ENCODE data around the gene MCF2L2. TPM values are rescaled to one million over a fixed set of nuclear protein-coding genes. Genes with fewer than 3 reads are reported as not detected.

Gene MCF2L2
- total and polyA plus RNA-seq, 2 donors (not counting 3 experiments of a cell fraction or from before 2014, with no cell fraction given), result 0.15 to 1.1 TPM

DNA sequence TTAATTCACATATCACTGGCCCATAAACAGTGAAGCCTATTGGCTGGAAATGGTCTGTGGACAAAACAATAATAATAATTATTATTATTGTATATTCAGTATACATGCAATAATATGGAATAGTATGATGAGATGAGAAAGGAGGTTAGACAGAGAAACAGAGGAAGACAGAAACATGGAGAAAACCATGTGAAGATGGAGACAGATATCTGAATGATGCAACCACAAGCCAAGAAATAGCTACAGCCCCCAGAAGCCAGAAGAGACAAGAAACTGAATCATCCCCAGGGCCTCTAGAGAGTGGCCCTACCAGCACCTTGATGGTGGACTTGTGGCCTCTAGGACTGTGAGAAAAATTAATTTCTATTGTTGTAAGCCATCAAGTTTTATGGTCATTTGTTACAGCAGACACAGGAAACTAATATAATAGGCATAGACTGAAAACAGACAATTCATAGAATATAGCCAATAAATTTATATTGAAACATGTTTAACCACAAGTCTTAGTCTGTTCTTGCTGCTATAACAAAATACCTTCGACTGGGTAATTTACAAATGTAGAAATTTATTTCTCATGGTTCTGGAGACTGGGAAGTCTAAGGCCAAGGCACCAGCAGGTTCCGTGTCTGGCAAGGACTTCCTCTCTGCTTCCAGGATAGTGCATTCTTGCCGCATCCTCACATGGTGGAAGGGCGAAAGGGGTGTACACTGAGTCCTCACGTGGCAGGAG lies 31.6 kb downstream of the MCF2L2 start:
- Histone ChIP-seq H3K79me2 (ENCODE audit: control insufficient read depth, insufficient read depth, low read length) (no peaks in the 10 kb centered on the region), H3K36me3 (ENCODE audit: control insufficient read depth in 2 of 2, extremely low read depth in 1 of 2, insufficient read depth in 2 of 2, low read length in 2 of 2) (no peaks in the 10 kb centered on the region), H3K9ac (replicated peaks; ENCODE audit: extremely low read depth, insufficient read depth, low read length) (no peak overlapping the region), H3K4me2 (ENCODE audit: insufficient read depth, low read length) (no peak overlapping the region), H3K27me3 (ENCODE audit: control insufficient read depth in 2 of 2, insufficient read depth in 2 of 2, low read length in 2 of 2) (peaks cover 17 to 30% of the 10 kb centered on the region in 2 experiments), H3K4me1 (ENCODE audit: control insufficient read depth, extremely low read depth, insufficient read depth, low read length) (no peaks in the 10 kb centered on the region), H3K27ac (ENCODE audit: insufficient read depth, low read depth, low read length) (no peak overlapping the region), H3K9me3 (replicated peaks; ENCODE audit: control insufficient read depth, insufficient read depth, low read length) (no peaks in the 10 kb centered on the region), H2AFZ (ENCODE audit: low read depth, low read length) (no peak overlapping the region), H4K20me1 (replicated peaks; ENCODE audit: control insufficient read depth, extremely low read depth, insufficient read depth, low read length) (no peaks in the 10 kb centered on the region), H3K9me1 (replicated peaks; ENCODE audit: control insufficient read depth, extremely low read depth, insufficient read depth, low read length) (no peaks in the 10 kb centered on the region), H3K4me3 (replicated peaks in 1 of 3; ENCODE audit: insufficient read depth in 1 of 3, low read depth in 1 of 3, low read length in 3 of 3) (no peak overlapping the region)
- dilution Hi-C loops (cut with MboI; ENCODE audit: extremely low pct_ligation_motif_present, low sequenced_read_pairs), result no loop called here
- TF ChIP-seq EZH2 (IDR thresholded peaks at IDR 0.05; ENCODE audit: borderline replicate concordance, low read depth, low read length, severe bottlenecking) (no peak), POLR2A (IDR thresholded peaks at IDR 0.05; ENCODE audit: low read depth, low read length) (no peak), FOS (IDR thresholded peaks at IDR 0.05; ENCODE audit: borderline replicate concordance, insufficient read depth, low read length) (no peak), MAX (IDR thresholded peaks at IDR 0.05; ENCODE audit: insufficient read depth, insufficient read length) (no peak), JUN (IDR thresholded peaks at IDR 0.05; ENCODE audit: borderline replicate concordance, insufficient read depth, insufficient read length, low read depth) (no peak), POLR2AphosphoS5 (IDR thresholded peaks at IDR 0.05; ENCODE audit: insufficient read depth, low read depth, low read length) (no peak), GATA2 (IDR thresholded peaks at IDR 0.05; ENCODE audit: insufficient read depth, insufficient read length, low read depth, low read length) (no peak)
- CTCF ChIA-PET, result interaction anchor here (0.7 to 1.3 kb wide), 2 partner anchors 12 to 298 kb away, joined by 3 to 4 read pairs; no protein-coding TSS in a partner anchor
- no peak for DNase-seq (ENCODE audit: low read depth, low spot score)
- no TSS peak for BruUV-seq (replicated peaks)
- POLR2A ChIA-PET, result no interaction called here
- intact Hi-C loops (cut with micrococcal nuclease), result no loop called here
- FAIRE-seq, result no peak

- CTCF ChIA-PET, result no interaction called here
- intact Hi-C loops (cut with micrococcal nuclease), result no loop called here
Observed at GRCh38 chr3:183394150-183394549, 34.3 kb downstream of the MCF2L2 start.

More at GRCh38 chr3:183394150-183394549, 34.3 kb downstream of the MCF2L2 start:
- peaks cover 9 to 21% of the 10 kb centered on the region in 2 experiments for H3K27me3 ChIP-seq (ENCODE audit: control insufficient read depth in 2 of 2, insufficient read depth in 2 of 2, low read length in 2 of 2)
- no peak overlapping the region for H3K27ac ChIP-seq (ENCODE audit: insufficient read depth, low read depth, low read length)
- H2AFZ ChIP-seq (ENCODE audit: low read depth, low read length), result no peak overlapping the region
- POLR2A ChIA-PET, result no interaction called here
- TF ChIP-seq MYC (IDR thresholded peaks at IDR 0.05; ENCODE audit: low read depth, low read length) (no peak), GATA2 (IDR thresholded peaks at IDR 0.05; ENCODE audit: insufficient read depth, insufficient read length, low read depth, low read length) (no peak), POLR2A (IDR thresholded peaks at IDR 0.05; ENCODE audit: low read depth, low read length) (no peak), MAX (IDR thresholded peaks at IDR 0.05; ENCODE audit: insufficient read depth, insufficient read length) (no peak), EZH2 (IDR thresholded peaks at IDR 0.05; ENCODE audit: borderline replicate concordance, low read depth, low read length, severe bottlenecking) (no peak), POLR2AphosphoS5 (IDR thresholded peaks at IDR 0.05; ENCODE audit: insufficient read depth, low read depth, low read length) (no peak), JUN (IDR thresholded peaks at IDR 0.05; ENCODE audit: borderline replicate concordance, insufficient read depth, insufficient read length, low read depth) (no peak), FOS (IDR thresholded peaks at IDR 0.05; ENCODE audit: borderline replicate concordance, insufficient read depth, low read length) (no peak)
- TF ChIP-seq, protein P1, sequence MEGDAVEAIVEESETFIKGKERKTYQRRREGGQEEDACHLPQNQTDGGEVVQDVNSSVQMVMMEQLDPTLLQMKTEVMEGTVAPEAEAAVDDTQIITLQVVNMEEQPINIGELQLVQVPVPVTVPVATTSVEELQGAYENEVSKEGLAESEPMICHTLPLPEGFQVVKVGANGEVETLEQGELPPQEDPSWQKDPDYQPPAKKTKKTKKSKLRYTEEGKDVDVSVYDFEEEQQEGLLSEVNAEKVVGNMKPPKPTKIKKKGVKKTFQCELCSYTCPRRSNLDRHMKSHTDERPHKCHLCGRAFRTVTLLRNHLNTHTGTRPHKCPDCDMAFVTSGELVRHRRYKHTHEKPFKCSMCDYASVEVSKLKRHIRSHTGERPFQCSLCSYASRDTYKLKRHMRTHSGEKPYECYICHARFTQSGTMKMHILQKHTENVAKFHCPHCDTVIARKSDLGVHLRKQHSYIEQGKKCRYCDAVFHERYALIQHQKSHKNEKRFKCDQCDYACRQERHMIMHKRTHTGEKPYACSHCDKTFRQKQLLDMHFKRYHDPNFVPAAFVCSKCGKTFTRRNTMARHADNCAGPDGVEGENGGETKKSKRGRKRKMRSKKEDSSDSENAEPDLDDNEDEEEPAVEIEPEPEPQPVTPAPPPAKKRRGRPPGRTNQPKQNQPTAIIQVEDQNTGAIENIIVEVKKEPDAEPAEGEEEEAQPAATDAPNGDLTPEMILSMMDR (IDR thresholded peaks at IDR 0.05; ENCODE audit: extremely low read depth in 1 of 2, insufficient read depth in 1 of 2, low read depth in 1 of 2, low read length in 2 of 2), result no peak
- no peak for DNase-seq (ENCODE audit: low read depth, low spot score)
- H3K4me2 ChIP-seq (ENCODE audit: insufficient read depth, low read length), result no peak overlapping the region
- H3K79me2 ChIP-seq (ENCODE audit: control insufficient read depth, insufficient read depth, low read length), result no peaks in the 10 kb centered on the region
- no peaks in the 10 kb centered on the region for H3K4me1 ChIP-seq (ENCODE audit: control insufficient read depth, extremely low read depth, insufficient read depth, low read length)
- H3K4me3 ChIP-seq (replicated peaks in 1 of 3; ENCODE audit: insufficient read depth in 1 of 3, low read depth in 1 of 3, low read length in 3 of 3), result no peak overlapping the region
- BruUV-seq (replicated peaks), result no TSS peak
- no peak for FAIRE-seq
- H3K9me3 ChIP-seq (replicated peaks; ENCODE audit: control insufficient read depth, insufficient read depth, low read length), result no peaks in the 10 kb centered on the region
- no peaks in the 10 kb centered on the region for H4K20me1 ChIP-seq (replicated peaks; ENCODE audit: control insufficient read depth, extremely low read depth, insufficient read depth, low read length)
- dilution Hi-C loops (cut with MboI; ENCODE audit: extremely low pct_ligation_motif_present, low sequenced_read_pairs), result no loop called here
- no peaks in the 10 kb centered on the region for H3K9me1 ChIP-seq (replicated peaks; ENCODE audit: control insufficient read depth, extremely low read depth, insufficient read depth, low read length)
- H3K9ac ChIP-seq (replicated peaks; ENCODE audit: extremely low read depth, insufficient read depth, low read length), result no peak overlapping the region
- no peaks in the 10 kb centered on the region for H3K36me3 ChIP-seq (ENCODE audit: control insufficient read depth in 2 of 2, extremely low read depth in 1 of 2, insufficient read depth in 2 of 2, low read length in 2 of 2)
